T-helper 1 cell treated with Interleukin-12 subunit alpha and Interleukin-12 subunit beta and Interleukin-4 antibody, amounts not matched to agents 30 ng/mL and 1 ng/mL, for 36 hours (primary cell): ENCODE measurements around the gene UTP15. TPM values are rescaled to one million over a fixed set of nuclear protein-coding genes. Genes with fewer than 3 reads are reported as not detected.

ENCODE experiments used
- intact Hi-C: fragments of 100-400 bp; cut with micrococcal nuclease; formaldehyde crosslinking; loops from one replicate; pipeline ENCODE4 v1.15.1; 2024
- total RNA-seq: library from RNA; stranded (reverse); gene quantifications from 2 replicates; pipeline ENCODE4 v1.2.3, GENCODE V29; 2022

Gene UTP15
- 28.9 and 32.1 TPM in 2 replicates for total RNA-seq

GRCh38 chr5:73565139-73565968 is at the start of gene UTP15, which contains the start of gene ANKRA2:
Gene UTP15 (plus strand): TSS chr5:73565743. CDS start chr5:73567345, 1,602 bp downstream.
Gene ANKRA2 (minus strand): TSS chr5:73565639. CDS start chr5:73562881, 2,758 bp downstream.
- intact Hi-C loops, result loop anchor here (1.0 to 10.0 kb wide), 14 partner anchors 29 to 1946 kb away; partner anchors contain the start of genes ANKRD31, BTF3, CERT1 and FCHO2

- intact Hi-C loops, result loop anchor here (1.0 kb wide), 6 partner anchors 17 to 273 kb away; partner anchors contain the start of gene BTF3
Observed at GRCh38 chr5:73519531-73520283, 45.8 kb upstream of the UTP15 start.

- intact Hi-C loops, result no loop called here
Observed at GRCh38 chr5:73522989-73523388, 42.6 kb upstream of the UTP15 start.

- intact Hi-C loops, result no loop called here
Observed at GRCh38 chr5:73523861-73524260, 41.7 kb upstream of the UTP15 start.

GRCh38 chr5:73525606-73526203 is 39.8 kb upstream of the UTP15 start:
- intact Hi-C loops, result no loop called here

GRCh38 chr5:73528248-73528647 is 37.3 kb upstream of the UTP15 start:
- intact Hi-C loops, result no loop called here

GRCh38 chr5:73529081-73529480 is 36.5 kb upstream of the UTP15 start:
- intact Hi-C loops, result no loop called here

GRCh38 chr5:73531356-73531755 is 34.2 kb upstream of the UTP15 start:
- intact Hi-C loops, result no loop called here

GRCh38 chr5:73532195-73532594 is 33.3 kb upstream of the UTP15 start:
- intact Hi-C loops, result no loop called here

- intact Hi-C loops, result no loop called here
Observed at GRCh38 chr5:73534011-73534644, 31.4 kb upstream of the UTP15 start.

- intact Hi-C loops, result no loop called here
Observed at GRCh38 chr5:73534971-73535370, 30.6 kb upstream of the UTP15 start.

GRCh38 chr5:73539730-73540129 is 25.8 kb upstream of the UTP15 start:
- intact Hi-C loops, result no loop called here

- intact Hi-C loops, result no loop called here
Observed at GRCh38 chr5:73540192-73540591, 25.4 kb upstream of the UTP15 start.

GRCh38 chr5:73542020-73542419 is 23.5 kb upstream of the UTP15 start:
- intact Hi-C loops, result no loop called here

GRCh38 chr5:73544429-73545402 is 20.8 kb upstream of the UTP15 start:
- intact Hi-C loops, result no loop called here

- intact Hi-C loops, result no loop called here
Observed at GRCh38 chr5:73545403-73545779, 20.2 kb upstream of the UTP15 start.

GRCh38 chr5:73550016-73550415 is 15.5 kb upstream of the UTP15 start:
- intact Hi-C loops, result no loop called here

GRCh38 chr5:73552642-73553041 is 12.9 kb upstream of the UTP15 start:
- intact Hi-C loops, result no loop called here

GRCh38 chr5:73558950-73559349 is 6.6 kb upstream of the UTP15 start:
- intact Hi-C loops, result no loop called here

GRCh38 chr5:73564018-73564417 is 1.5 kb upstream of the UTP15 start:
- intact Hi-C loops, result loop anchor here (1.0 to 10.0 kb wide), 4 partner anchors 45 to 1671 kb away; partner anchors contain the start of genes ANKRD31 and FCHO2
